ENCODE results near the gene GHRL.

- TF ChIP-seq CTCF (IDR thresholded peaks at IDR 0.05), result no peak
- no peak for TF ChIP-seq JUNB (IDR thresholded peaks at IDR 0.05)
- TF ChIP-seq, protein P1, sequence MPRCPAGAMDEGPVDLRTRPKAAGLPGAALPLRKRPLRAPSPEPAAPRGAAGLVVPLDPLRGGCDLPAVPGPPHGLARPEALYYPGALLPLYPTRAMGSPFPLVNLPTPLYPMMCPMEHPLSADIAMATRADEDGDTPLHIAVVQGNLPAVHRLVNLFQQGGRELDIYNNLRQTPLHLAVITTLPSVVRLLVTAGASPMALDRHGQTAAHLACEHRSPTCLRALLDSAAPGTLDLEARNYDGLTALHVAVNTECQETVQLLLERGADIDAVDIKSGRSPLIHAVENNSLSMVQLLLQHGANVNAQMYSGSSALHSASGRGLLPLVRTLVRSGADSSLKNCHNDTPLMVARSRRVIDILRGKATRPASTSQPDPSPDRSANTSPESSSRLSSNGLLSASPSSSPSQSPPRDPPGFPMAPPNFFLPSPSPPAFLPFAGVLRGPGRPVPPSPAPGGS (IDR thresholded peaks at IDR 0.05), result no peak
Observed at GRCh38 chr3:10299679-10300078, 6.9 kb upstream of the GHRL start.
